Measurements from ENCODE around the gene GUCY1A1. TPM values are rescaled to one million over a fixed set of nuclear protein-coding genes. Genes with fewer than 3 reads are reported as not detected.

The GUCY1A1 gene
- total RNA-seq, 1 experiment from 2014 or later: not detected

- no peak for DNase-seq (ENCODE audit: low read depth, low spot score)
These were observed 114.1 kb downstream of the GUCY1A1 start for GRCh38 chr4:155780775-155781174.

More at GRCh38 chr4:155780775-155781174, 114.1 kb downstream of the GUCY1A1 start:
- no TSS peak for BruUV-seq (replicated peaks)
- no peaks in the 10 kb centered on the region for H3K27me3 ChIP-seq (ENCODE audit: insufficient read depth, low read length)
- ChIA-PET POLR2A (no interaction called here), RAD21 (ENCODE audit: low non-redundant PET in 1 of 2, low total read pairs in 2 of 2, uncharacterized antibody in 2 of 2, unreplicated experiment in 2 of 2) (no interaction called here), CTCF (no interaction called here)
- H3K9ac ChIP-seq (ENCODE audit: low read length): no peak overlapping the region
- no peaks in the 10 kb centered on the region for H3K36me3 ChIP-seq (ENCODE audit: control insufficient read depth in 1 of 2, insufficient read depth in 2 of 2, low read length in 2 of 2)
- H3K4me3 ChIP-seq (replicated peaks in 1 of 2; ENCODE audit: low read depth in 1 of 2, low read length in 2 of 2): no peak overlapping the region
- no peak for ATAC-seq
- no peak overlapping the region for H3K27ac ChIP-seq (ENCODE audit: low read depth, low read length)
- TF ChIP-seq CEBPB (IDR thresholded peaks at IDR 0.05; ENCODE audit: low read depth) (no peak), EGR1 (IDR thresholded peaks at IDR 0.05; ENCODE audit: low read depth) (no peak), SP1 (IDR thresholded peaks at IDR 0.05; ENCODE audit: low read depth) (no peak), SIN3A (IDR thresholded peaks at IDR 0.05; ENCODE audit: low read depth) (no peak), JUND (IDR thresholded peaks at IDR 0.05) (no peak), CTCF (IDR thresholded peaks at IDR 0.05 in 2 of 3, conservative IDR thresholded peaks at IDR 0.05 in 1 of 3; ENCODE audit: borderline replicate concordance in 1 of 3, insufficient read depth in 1 of 3, low read depth in 2 of 3, low read length in 2 of 3) (no peak), ZNF274 (IDR thresholded peaks at IDR 0.05; ENCODE audit: low read depth, low read length) (no peak), ZBTB33 (IDR thresholded peaks at IDR 0.05; ENCODE audit: extremely low read depth, insufficient replicate concordance, low read length) (no peak), EZH2phosphoT487 (IDR thresholded peaks at IDR 0.05; ENCODE audit: borderline replicate concordance) (no peak), SRF (IDR thresholded peaks at IDR 0.05; ENCODE audit: low read depth) (no peak), CBX3 (IDR thresholded peaks at IDR 0.05; ENCODE audit: low read depth) (no peak), FOSL1 (IDR thresholded peaks at IDR 0.05; ENCODE audit: low read depth) (no peak), YY1 (IDR thresholded peaks at IDR 0.05; ENCODE audit: extremely low read depth, insufficient replicate concordance, low read depth, low read length) (no peak), ELF1 (IDR thresholded peaks at IDR 0.05; ENCODE audit: borderline replicate concordance, low read depth) (no peak), EZH2 (IDR thresholded peaks at IDR 0.05) (no peak), RAD21 (IDR thresholded peaks at IDR 0.05; ENCODE audit: low read depth) (no peak), ZFX (IDR thresholded peaks at IDR 0.05) (no peak)
- TF ChIP-seq, protein P1, sequence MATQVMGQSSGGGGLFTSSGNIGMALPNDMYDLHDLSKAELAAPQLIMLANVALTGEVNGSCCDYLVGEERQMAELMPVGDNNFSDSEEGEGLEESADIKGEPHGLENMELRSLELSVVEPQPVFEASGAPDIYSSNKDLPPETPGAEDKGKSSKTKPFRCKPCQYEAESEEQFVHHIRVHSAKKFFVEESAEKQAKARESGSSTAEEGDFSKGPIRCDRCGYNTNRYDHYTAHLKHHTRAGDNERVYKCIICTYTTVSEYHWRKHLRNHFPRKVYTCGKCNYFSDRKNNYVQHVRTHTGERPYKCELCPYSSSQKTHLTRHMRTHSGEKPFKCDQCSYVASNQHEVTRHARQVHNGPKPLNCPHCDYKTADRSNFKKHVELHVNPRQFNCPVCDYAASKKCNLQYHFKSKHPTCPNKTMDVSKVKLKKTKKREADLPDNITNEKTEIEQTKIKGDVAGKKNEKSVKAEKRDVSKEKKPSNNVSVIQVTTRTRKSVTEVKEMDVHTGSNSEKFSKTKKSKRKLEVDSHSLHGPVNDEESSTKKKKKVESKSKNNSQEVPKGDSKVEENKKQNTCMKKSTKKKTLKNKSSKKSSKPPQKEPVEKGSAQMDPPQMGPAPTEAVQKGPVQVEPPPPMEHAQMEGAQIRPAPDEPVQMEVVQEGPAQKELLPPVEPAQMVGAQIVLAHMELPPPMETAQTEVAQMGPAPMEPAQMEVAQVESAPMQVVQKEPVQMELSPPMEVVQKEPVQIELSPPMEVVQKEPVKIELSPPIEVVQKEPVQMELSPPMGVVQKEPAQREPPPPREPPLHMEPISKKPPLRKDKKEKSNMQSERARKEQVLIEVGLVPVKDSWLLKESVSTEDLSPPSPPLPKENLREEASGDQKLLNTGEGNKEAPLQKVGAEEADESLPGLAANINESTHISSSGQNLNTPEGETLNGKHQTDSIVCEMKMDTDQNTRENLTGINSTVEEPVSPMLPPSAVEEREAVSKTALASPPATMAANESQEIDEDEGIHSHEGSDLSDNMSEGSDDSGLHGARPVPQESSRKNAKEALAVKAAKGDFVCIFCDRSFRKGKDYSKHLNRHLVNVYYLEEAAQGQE (IDR thresholded peaks at IDR 0.05; ENCODE audit: low read depth): no peak
- TF ChIP-seq, protein P2, sequence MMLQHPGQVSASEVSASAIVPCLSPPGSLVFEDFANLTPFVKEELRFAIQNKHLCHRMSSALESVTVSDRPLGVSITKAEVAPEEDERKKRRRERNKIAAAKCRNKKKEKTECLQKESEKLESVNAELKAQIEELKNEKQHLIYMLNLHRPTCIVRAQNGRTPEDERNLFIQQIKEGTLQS (IDR thresholded peaks at IDR 0.05): no peak
- no peaks in the 10 kb centered on the region for H3K9me2 ChIP-seq (ENCODE audit: insufficient read depth)
- H3K9me3 ChIP-seq (ENCODE audit: control insufficient read depth in 1 of 2, insufficient read depth in 1 of 2, low read depth in 1 of 2, low read length in 2 of 2): no peaks in the 10 kb centered on the region
- no peak overlapping the region for H3K4me2 ChIP-seq (ENCODE audit: low read length)
- no peaks in the 10 kb centered on the region for H3K4me1 ChIP-seq (ENCODE audit: control insufficient read depth in 1 of 2, insufficient read depth in 2 of 2, low read length in 2 of 2)
- no peak overlapping the region for H2AFZ ChIP-seq (ENCODE audit: low read depth, low read length, poor library complexity, severe bottlenecking)
- H3K79me2 ChIP-seq (ENCODE audit: insufficient read depth, low read length): no peaks in the 10 kb centered on the region
- intact Hi-C loops (cut with micrococcal nuclease): no loop called here
- no peaks in the 10 kb centered on the region for H4K20me1 ChIP-seq (ENCODE audit: insufficient read depth)

All from HCT116 (cell line).